ENCODE data around the gene EGFL8. TPM values are rescaled to one million over a fixed set of nuclear protein-coding genes. Genes with fewer than 3 reads are reported as not detected.

The EGFL8 gene
- total and polyA plus RNA-seq, 9 of the 15 experiments (the other 6 are each of a cell fraction or from before 2014, with no cell fraction given), result 2.2 to 47.4 (median 14.2) TPM

DNA sequence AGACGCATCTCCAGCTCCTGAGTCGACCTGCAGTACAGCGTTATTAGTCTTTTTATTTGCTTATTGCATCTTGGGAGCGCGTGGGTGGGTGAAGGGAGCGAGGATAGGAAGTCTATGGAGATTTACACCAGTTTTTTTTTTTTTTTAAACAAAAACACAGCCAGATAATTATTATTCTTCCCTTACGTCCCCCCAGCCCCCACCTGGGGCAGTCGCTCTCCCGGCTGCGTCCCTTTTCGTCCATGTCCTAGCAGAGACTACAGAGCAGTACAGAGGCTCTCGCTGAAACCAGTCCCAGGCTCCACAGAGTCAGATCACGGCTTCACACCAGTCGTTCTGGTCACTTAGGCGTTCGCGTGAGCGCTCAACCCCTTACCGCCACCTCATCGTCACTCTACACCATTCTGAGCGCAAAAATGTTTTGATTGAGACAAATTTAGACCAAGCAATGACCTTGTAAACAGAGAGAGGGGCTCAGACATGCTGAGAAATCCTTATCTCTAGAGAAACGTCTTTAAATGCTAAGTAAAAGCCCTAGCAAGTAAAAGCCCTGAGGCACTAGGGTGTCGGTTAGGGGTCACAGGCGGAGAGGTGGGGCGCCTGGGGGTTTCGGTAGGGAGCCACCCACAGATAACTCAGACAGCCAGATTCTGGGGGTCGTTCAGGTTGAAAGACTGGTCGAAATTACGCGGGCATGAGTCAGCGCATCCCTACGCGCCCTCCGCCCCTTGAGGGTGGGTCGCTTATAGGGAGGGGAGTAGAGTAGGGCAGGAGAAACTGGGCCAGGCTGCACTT is 11.4 kb upstream of the EGFL8 start (continued):
- TF ChIP-seq, protein P1, sequence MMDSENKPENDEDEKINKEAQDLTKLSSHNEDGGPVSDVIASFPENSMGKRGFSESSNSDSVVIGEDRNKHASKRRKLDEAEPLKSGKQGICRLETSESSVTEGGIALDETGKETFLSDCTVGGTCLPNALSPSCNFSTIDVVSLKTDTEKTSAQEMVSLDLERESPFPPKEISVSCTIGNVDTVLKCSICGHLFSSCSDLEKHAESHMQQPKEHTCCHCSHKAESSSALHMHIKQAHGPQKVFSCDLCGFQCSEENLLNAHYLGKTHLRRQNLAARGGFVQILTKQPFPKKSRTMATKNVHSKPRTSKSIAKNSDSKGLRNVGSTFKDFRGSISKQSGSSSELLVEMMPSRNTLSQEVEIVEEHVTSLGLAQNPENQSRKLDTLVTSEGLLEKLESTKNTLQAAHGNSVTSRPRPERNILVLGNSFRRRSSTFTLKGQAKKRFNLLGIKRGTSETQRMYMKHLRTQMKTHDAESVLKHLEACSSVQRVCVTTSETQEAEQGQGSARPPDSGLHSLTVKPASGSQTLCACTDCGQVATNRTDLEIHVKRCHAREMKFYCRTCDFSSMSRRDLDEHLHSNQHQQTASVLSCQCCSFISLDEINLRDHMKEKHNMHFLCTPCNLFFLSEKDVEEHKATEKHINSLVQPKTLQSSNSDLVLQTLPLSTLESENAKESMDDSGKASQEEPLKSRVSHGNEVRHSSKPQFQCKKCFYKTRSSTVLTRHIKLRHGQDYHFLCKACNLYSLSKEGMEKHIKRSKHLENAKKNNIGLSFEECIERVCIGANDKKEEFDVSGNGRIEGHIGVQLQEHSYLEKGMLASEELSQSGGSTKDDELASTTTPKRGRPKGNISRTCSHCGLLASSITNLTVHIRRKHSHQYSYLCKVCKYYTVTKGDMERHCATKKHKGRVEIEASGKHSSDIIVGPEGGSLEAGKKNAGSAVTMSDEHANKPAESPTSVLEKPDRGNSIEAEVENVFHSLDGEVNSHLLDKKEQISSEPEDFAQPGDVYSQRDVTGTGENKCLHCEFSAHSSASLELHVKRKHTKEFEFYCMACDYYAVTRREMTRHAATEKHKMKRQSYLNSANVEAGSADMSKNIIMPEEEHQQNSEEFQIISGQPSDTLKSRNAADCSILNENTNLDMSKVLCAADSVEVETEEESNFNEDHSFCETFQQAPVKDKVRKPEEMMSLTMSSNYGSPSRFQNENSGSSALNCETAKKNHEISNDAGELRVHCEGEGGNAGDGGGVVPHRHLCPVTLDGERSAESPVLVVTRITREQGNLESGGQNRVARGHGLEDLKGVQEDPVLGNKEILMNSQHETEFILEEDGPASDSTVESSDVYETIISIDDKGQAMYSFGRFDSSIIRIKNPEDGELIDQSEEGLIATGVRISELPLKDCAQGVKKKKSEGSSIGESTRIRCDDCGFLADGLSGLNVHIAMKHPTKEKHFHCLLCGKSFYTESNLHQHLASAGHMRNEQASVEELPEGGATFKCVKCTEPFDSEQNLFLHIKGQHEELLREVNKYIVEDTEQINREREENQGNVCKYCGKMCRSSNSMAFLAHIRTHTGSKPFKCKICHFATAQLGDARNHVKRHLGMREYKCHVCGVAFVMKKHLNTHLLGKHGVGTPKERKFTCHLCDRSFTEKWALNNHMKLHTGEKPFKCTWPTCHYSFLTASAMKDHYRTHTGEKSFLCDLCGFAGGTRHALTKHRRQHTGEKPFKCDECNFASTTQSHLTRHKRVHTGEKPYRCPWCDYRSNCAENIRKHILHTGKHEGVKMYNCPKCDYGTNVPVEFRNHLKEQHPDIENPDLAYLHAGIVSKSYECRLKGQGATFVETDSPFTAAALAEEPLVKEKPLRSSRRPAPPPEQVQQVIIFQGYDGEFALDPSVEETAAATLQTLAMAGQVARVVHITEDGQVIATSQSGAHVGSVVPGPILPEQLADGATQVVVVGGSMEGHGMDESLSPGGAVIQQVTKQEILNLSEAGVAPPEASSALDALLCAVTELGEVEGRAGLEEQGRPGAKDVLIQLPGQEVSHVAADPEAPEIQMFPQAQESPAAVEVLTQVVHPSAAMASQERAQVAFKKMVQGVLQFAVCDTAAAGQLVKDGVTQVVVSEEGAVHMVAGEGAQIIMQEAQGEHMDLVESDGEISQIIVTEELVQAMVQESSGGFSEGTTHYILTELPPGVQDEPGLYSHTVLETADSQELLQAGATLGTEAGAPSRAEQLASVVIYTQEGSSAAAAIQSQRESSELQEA (IDR thresholded peaks at IDR 0.05; ENCODE audit: low read depth), result no peak
- no peak for TF ChIP-seq ZNF584 (CRISPR knock-in tag; IDR thresholded peaks at IDR 0.05; ENCODE audit: low read depth)
- TF ChIP-seq MYNN (IDR thresholded peaks at IDR 0.05), result peak; percentile 97; the same call in 1 of the 2 replicates
- peak; percentile 64; the same call in 1 of the 2 replicates for TF ChIP-seq MYNN (CRISPR knock-in tag; IDR thresholded peaks at IDR 0.05)
- TF ChIP-seq, protein P2, sequence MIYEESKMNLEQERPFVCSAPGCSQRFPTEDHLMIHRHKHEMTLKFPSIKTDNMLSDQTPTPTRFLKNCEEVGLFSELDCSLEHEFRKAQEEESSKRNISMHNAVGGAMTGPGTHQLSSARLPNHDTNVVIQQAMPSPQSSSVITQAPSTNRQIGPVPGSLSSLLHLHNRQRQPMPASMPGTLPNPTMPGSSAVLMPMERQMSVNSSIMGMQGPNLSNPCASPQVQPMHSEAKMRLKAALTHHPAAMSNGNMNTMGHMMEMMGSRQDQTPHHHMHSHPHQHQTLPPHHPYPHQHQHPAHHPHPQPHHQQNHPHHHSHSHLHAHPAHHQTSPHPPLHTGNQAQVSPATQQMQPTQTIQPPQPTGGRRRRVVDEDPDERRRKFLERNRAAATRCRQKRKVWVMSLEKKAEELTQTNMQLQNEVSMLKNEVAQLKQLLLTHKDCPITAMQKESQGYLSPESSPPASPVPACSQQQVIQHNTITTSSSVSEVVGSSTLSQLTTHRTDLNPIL (CRISPR knock-in tag; IDR thresholded peaks at IDR 0.05), result no peak
- TF ChIP-seq POLR2AphosphoS5 (IDR thresholded peaks at IDR 0.05; ENCODE audit: control insufficient read depth, insufficient read depth, low read depth, low read length), result 0 out of 2 replicates have a peak, but pooled peaks have one; percentile 24
- no peak for TF ChIP-seq ZNF707 (CRISPR knock-in tag; conservative IDR thresholded peaks at IDR 0.05)
- TF ChIP-seq ZNF165 (CRISPR knock-in tag; IDR thresholded peaks at IDR 0.05; ENCODE audit: borderline replicate concordance), result no peak
- TF ChIP-seq, protein P3, sequence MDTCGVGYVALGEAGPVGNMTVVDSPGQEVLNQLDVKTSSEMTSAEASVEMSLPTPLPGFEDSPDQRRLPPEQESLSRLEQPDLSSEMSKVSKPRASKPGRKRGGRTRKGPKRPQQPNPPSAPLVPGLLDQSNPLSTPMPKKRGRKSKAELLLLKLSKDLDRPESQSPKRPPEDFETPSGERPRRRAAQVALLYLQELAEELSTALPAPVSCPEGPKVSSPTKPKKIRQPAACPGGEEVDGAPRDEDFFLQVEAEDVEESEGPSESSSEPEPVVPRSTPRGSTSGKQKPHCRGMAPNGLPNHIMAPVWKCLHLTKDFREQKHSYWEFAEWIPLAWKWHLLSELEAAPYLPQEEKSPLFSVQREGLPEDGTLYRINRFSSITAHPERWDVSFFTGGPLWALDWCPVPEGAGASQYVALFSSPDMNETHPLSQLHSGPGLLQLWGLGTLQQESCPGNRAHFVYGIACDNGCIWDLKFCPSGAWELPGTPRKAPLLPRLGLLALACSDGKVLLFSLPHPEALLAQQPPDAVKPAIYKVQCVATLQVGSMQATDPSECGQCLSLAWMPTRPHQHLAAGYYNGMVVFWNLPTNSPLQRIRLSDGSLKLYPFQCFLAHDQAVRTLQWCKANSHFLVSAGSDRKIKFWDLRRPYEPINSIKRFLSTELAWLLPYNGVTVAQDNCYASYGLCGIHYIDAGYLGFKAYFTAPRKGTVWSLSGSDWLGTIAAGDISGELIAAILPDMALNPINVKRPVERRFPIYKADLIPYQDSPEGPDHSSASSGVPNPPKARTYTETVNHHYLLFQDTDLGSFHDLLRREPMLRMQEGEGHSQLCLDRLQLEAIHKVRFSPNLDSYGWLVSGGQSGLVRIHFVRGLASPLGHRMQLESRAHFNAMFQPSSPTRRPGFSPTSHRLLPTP (IDR thresholded peaks at IDR 0.05; ENCODE audit: borderline replicate concordance, extremely low read depth, insufficient read length), result no peak
- no peak for TF ChIP-seq FUS (optimal IDR thresholded peaks at IDR 0.05; ENCODE audit: low read depth, low read length)
- no peak for TF ChIP-seq ARHGAP35 (IDR thresholded peaks at IDR 0.05; ENCODE audit: partially characterized antibody)
- TF ChIP-seq, protein P4, sequence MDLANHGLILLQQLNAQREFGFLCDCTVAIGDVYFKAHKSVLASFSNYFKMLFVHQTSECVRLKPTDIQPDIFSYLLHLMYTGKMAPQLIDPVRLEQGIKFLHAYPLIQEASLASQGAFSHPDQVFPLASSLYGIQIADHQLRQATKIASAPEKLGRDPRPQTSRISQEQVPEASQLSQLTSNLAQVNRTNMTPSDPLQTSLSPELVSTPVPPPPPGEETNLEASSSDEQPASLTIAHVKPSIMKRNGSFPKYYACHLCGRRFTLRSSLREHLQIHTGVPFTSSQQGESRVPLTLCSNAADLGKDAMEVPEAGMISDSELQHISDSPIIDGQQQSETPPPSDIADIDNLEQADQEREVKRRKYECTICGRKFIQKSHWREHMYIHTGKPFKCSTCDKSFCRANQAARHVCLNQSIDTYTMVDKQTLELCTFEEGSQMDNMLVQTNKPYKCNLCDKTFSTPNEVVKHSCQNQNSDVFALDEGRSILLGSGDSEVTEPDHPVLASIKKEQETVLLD (IDR thresholded peaks at IDR 0.05), result no peak; the same call in 1 of the 2 replicates

Data from K562 (cell line).